Measurements from ENCODE around the gene PTPN20.
"Not testable (repeated sequence)": the region's sequence is repeated elsewhere in the genome, so short reads cannot be mapped to it uniquely, and the experiment has no call there.

Gene PTPN20

GRCh38 chr10:46941091-46941490 is 29.9 kb downstream of the PTPN20 start:
- DNase-seq (ENCODE audit: low read depth); H3K4me3 ChIP-seq (ENCODE audit: low read depth, low read length): not testable (repeated sequence)

GRCh38 chr10:46948687-46949518 is 37.7 kb downstream of the PTPN20 start:
- H3K4me3 ChIP-seq (ENCODE audit: low read depth, low read length); DNase-seq (ENCODE audit: low read depth): not testable (repeated sequence)

DNA sequence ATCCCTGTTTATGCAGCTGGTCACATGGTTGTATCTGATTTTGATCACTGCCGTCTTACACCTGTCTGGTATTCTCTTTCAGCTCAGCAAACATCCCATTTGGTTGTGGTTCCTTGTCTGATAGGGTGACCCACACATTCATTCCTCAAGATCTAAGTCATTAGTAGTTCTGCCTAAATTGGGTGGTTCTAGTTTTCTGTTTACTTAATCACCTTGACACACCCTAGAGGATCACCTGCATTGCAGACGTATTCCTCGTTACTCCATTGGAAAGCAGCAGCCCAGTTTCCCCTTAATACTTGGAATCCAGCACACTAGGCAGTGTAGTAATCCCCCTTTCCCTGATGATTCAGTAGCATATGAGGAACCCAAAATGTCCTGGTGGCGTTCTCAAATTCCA is 41.3 kb downstream of the PTPN20 start:
- not testable (repeated sequence) for H3K4me3 ChIP-seq (ENCODE audit: low read depth, low read length); DNase-seq (ENCODE audit: low read depth)

DNA sequence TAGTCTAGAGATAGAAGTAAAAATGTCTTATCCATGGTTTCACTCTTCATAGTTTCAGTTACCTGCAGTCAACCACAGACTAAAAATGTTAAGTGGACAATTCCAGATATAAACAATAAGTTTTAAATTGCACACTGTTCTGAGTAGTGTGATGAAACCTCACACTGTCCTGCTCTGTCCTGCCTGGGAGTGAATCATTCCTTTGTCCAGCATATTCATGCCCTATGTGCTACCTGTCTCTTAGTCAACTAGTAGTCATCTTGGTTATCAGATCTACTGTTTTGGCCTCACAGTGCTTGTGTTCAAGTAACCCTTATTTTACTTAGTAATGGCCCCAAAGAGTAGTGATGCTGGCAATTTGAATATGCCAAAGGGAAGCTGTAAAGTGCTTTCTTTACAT is 49.5 kb downstream of the PTPN20 start:
- DNase-seq (ENCODE audit: low read depth); H3K4me3 ChIP-seq (ENCODE audit: low read depth, low read length): not testable (repeated sequence)

GRCh38 chr10:46963356-46963755 is 52.1 kb downstream of the PTPN20 start:
- not testable (repeated sequence) for H3K4me3 ChIP-seq (ENCODE audit: low read depth, low read length); DNase-seq (ENCODE audit: low read depth)

GRCh38 chr10:46967013-46967412 is 55.8 kb downstream of the PTPN20 start:
- DNase-seq (ENCODE audit: low read depth): not testable (repeated sequence)

DNA sequence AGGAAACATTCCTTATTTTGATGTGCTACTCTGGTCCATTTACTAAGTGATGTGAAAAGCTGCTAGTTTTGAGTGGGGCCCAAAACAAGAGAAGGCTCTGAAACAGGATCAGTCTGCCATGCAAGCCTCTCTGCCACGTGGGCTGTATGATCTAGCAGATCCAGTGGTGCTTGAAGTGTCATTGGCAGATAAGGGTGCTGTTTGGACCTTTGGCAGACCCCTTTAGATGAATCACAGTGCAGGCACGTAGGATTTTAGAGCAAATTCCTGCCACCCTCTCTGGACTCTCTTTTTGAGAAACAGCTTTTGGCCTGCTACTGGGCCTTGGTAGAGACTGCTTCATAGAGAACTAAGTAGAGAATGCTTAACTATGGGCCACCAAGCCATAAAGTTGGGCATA is 69.0 kb downstream of the PTPN20 start:
- not testable (repeated sequence) for DNase-seq (ENCODE audit: low read depth)

More at GRCh38 chr10:46967013-46967412, 55.8 kb downstream of the PTPN20 start:
- not testable (repeated sequence) for H3K4me3 ChIP-seq (ENCODE audit: low read depth, low read length)

GRCh38 chr10:46987233-46987924 is 76.2 kb downstream of the PTPN20 start:
- H3K4me3 ChIP-seq (ENCODE audit: low read depth, low read length); DNase-seq (ENCODE audit: low read depth): not testable (repeated sequence)

More for the DNA sequence above, 69.0 kb downstream of the PTPN20 start:
- H3K4me3 ChIP-seq (ENCODE audit: low read depth, low read length): not testable (repeated sequence)

GRCh38 chr10:46992803-46993561 is 81.8 kb downstream of the PTPN20 start:
- H3K4me3 ChIP-seq (ENCODE audit: low read depth, low read length): no peak overlapping the region
- no peak for DNase-seq (ENCODE audit: low read depth)

DNA sequence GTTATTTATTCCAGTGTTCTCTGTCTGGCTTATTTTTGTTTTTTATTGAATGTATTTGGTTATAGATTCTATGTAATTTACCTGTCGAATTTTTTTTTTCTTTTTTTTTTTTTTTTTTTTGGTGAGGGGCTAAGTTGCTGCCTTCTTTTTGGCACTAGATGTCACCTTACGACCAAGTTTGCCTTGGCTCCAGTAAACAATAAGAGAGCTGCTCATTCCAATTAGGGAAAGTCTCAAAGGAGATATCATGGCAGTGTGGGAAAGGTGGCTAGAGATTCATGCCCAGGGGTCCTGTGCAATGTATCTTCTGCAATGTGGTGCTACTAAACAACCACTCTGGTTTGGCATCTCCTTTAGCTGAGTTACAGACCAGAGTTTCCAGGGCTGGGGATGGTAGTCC is 84.0 kb downstream of the PTPN20 start:
- H3K4me3 ChIP-seq (ENCODE audit: low read depth, low read length): no peak overlapping the region
- DNase-seq (ENCODE audit: low read depth): no peak

DNA sequence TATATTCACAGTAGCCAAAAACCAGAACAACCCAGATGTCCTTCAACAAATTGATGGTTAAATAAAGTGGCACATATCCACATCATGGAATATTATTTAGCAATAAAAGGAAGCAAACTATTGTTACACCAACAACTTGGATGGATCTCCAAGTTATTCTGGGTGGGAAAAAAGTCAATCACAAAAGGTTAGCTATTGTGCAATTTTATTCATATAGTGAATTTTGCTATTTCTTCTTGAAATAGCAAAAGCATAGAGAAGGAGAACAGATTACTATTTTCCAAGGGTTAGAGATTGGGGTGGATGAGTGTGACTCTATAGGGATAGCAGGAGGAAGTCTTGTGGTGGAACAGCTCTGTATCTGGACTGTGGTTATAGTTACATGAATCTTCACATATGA is 87.0 kb downstream of the PTPN20 start:
- no peak for DNase-seq (ENCODE audit: low read depth)
- no peak overlapping the region for H3K4me3 ChIP-seq (ENCODE audit: low read depth, low read length)

DNA sequence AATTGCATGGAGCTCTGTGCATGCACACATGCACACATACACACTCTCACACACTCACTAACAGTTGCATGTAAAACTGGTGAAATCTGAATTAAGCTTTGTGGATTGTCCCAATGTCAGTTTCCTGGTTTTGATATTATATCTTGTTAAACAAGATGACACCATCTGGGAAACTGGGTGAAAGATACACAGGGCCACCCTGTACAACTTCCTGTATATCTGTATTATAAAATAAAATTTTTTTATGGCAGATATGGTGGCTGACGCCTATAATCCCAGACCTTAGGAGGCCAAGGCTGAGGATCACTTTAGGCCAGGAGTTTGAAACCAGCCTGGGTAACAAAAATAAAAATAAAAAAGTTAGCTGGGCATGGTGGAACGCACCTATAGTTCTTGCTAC is 87.4 kb downstream of the PTPN20 start:
- no peak overlapping the region for H3K4me3 ChIP-seq (ENCODE audit: low read depth, low read length)
- no peak for DNase-seq (ENCODE audit: low read depth)

DNA sequence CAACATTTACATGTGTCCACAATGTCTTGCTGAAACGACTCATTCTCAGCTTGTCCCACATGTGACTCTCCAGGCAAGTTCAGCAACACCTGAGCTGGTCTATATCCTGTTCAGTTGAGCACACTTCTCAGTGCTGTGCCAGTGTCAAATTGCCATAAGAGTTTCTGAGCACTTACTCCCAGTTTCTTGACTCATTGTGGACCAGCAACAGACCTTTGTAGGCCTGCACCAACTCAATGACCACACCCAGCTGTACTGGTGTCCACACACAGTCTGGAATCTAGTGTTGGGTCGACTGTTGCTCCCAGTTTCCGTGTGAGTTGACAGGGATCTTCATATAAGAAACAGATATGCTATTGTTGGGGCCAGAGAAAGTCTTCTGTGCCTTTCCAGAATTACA is 88.0 kb downstream of the PTPN20 start:
- no peak overlapping the region for H3K4me3 ChIP-seq (ENCODE audit: low read depth, low read length)
- DNase-seq (ENCODE audit: low read depth): no peak

DNA sequence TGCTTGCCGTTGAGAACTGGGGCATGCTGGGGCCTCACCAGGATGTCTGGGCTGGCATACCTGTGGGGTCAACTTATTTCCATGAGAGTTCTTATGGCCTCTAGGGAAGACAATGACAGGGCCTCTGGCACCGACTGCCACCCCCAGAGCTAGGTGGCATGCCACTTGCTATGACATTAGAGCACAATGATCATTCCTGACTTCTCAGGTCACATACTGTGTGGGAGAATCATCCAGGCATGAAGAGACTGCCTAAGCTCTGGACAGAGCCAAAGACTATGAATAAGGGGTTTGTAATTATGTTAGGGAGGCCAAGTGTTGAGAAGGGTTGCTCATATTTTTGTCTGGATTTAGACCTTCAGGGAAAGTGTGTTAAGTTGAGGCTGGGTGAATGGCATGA is 97.5 kb downstream of the PTPN20 start:
- no peak overlapping the region for H3K4me3 ChIP-seq (ENCODE audit: low read depth, low read length)
- no peak for DNase-seq (ENCODE audit: low read depth)

DNA sequence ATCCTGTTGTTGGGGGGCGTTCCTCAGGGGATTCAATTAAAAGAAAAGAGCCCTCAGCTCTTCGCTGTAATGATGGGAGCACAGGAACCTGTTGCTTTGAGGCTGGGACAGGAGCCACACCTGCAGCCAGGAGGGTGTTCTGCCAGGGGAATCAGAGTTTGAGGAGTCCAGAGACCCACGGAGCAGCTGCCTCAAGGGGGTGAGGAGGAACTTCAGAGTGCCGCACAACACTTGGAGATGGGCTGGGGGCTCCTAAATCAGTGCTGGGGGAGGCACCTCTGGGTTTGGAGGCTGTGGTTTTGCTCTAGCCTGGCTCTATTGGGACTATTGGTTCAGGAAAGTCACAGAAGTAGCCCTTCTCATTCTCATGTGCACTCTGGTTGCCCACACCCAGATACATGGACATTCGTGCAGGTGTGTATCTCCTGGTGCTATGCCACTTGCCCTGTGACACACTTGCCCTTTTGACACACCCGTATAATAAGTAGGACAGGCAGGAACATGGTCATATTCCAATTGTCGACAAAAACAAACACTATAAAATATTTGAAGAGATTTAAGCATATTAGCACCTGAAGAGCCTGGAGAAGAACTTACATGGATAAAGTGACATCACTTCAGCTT is 98.1 kb downstream of the PTPN20 start:
- H3K4me3 ChIP-seq (ENCODE audit: low read depth, low read length): no peak overlapping the region
- no peak for DNase-seq (ENCODE audit: low read depth)

DNA sequence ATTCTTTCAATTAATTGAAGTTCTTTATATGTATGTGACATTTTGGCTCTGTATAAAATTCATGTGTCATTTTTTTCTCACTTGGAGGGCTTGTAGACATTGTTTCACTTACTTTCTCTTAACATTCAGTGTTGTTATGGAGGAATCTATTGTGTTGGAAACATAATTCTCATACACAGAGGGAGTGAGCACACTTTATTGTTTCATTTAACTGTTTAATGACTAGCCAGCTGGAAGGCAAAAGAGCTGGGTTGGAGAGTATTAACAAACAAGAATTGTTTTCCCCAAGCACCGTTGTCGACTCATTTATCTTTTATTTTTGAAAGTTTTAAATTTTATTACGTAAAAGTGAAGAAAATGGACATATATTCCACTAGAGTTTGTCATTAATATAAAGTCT is 98.8 kb downstream of the PTPN20 start:
- no peak overlapping the region for H3K4me3 ChIP-seq (ENCODE audit: low read depth, low read length)
- no peak for DNase-seq (ENCODE audit: low read depth)

GRCh38 chr10:47012214-47012613 is 101.0 kb downstream of the PTPN20 start:
- H3K4me3 ChIP-seq (ENCODE audit: low read depth, low read length): no peak overlapping the region
- DNase-seq (ENCODE audit: low read depth): no peak

GRCh38 chr10:47013507-47014154 is 102.4 kb downstream of the PTPN20 start:
- no peak overlapping the region for H3K4me3 ChIP-seq (ENCODE audit: low read depth, low read length)
- DNase-seq (ENCODE audit: low read depth): no peak

GRCh38 chr10:47015404-47015803 is 104.2 kb downstream of the PTPN20 start:
- no peak for DNase-seq (ENCODE audit: low read depth)
- no peak overlapping the region for H3K4me3 ChIP-seq (ENCODE audit: low read depth, low read length)
